H9 (cell line): ENCODE measurements around the gene WDPCP. TPM values are rescaled to one million over a fixed set of nuclear protein-coding genes. Genes with fewer than 3 reads are reported as not detected.

Experiments used
- DNase-seq: peaks from one replicate; pipeline ENCODE4 v3.0.0-alpha.2; 2017
- H2AFZ ChIP-seq: one replicate; pipeline ENCODE4 v1.6.1; 2013; ENCODE audit warnings: mild to moderate bottlenecking, low read length, control low read depth, moderate library complexity
- H2AK5ac ChIP-seq: 2 replicates; pipeline ENCODE4 v1.6.1; 2013; ENCODE audit warnings: low read length, control low read depth, mixed read lengths; ENCODE audit not compliant: insufficient read length
- H2BK120ac ChIP-seq: one replicate; pipeline ENCODE4 v1.6.1; 2013; ENCODE audit warnings: low read depth, mild to moderate bottlenecking, low read length, control low read depth, inconsistent platforms; ENCODE audit not compliant: poor library complexity, severe bottlenecking
- H2BK12ac ChIP-seq: 2 replicates; pipeline ENCODE4 v1.6.1; 2013; ENCODE audit warnings: low read length, control low read depth, mixed read lengths, low read depth; ENCODE audit not compliant: insufficient read length
- H2BK15ac ChIP-seq: 2 replicates; pipeline ENCODE4 v1.6.1; 2013; ENCODE audit warnings: low read depth, low read length, control low read depth
- H2BK20ac ChIP-seq: one replicate; pipeline ENCODE4 v1.6.1; 2013; ENCODE audit warnings: low read depth, mild to moderate bottlenecking, low read length, control low read depth, inconsistent platforms; ENCODE audit not compliant: poor library complexity, severe bottlenecking
- H2BK5ac ChIP-seq: 2 replicates; pipeline ENCODE4 v1.6.1; 2013; ENCODE audit warnings: low read length, control low read depth, mixed read lengths; ENCODE audit not compliant: insufficient read length
- H3K14ac ChIP-seq: 2 replicates; pipeline ENCODE4 v1.6.1; 2013; ENCODE audit warnings: low read length, control low read depth; ENCODE audit not compliant: insufficient read depth
- H3K18ac ChIP-seq: 2 replicates; pipeline ENCODE4 v1.6.1; 2013; ENCODE audit warnings: low read depth, mild to moderate bottlenecking, mixed read lengths, low read length, control low read depth; ENCODE audit not compliant: insufficient read length
- H3K23ac ChIP-seq: 2 replicates; pipeline ENCODE4 v1.6.1; 2013; ENCODE audit warnings: low read length, control low read depth, mixed read lengths, low read depth; ENCODE audit not compliant: insufficient read length
- H3K23me2 ChIP-seq: 2 replicates; pipeline ENCODE4 v1.6.1; 2013; ENCODE audit warnings: low read depth, mild to moderate bottlenecking, mixed read lengths, low read length, control low read depth; ENCODE audit not compliant: insufficient read length, poor library complexity, severe bottlenecking
- H3K27ac ChIP-seq: 2 replicates; pipeline ENCODE4 v1.5.1; 2013; ENCODE audit warnings: low read length, control low read depth, mixed read lengths, low read depth; ENCODE audit not compliant: insufficient read length
- H3K27me3 ChIP-seq: 2 replicates; pipeline ENCODE4 v1.6.1; 2013; ENCODE audit warnings: low read length, control low read depth, inconsistent platforms; ENCODE audit not compliant: insufficient read depth
- H3K4ac ChIP-seq: 2 replicates; pipeline ENCODE4 v1.6.1; 2013; ENCODE audit warnings: low read depth, mild to moderate bottlenecking, control low read depth, inconsistent platforms, low read length, moderate library complexity
- H3K4me1 ChIP-seq: 2 replicates; pipeline ENCODE4 v1.6.1; 2013; ENCODE audit warnings: low read length, control low read depth, inconsistent platforms; ENCODE audit not compliant: insufficient read depth
- H3K4me2 ChIP-seq: 2 replicates; pipeline ENCODE4 v1.6.1; 2013; ENCODE audit warnings: low read length, control low read depth, mixed read lengths; ENCODE audit not compliant: insufficient read length, insufficient read depth
- H3K56ac ChIP-seq: 2 replicates; pipeline ENCODE4 v1.6.1; 2013; ENCODE audit warnings: low read depth, mild to moderate bottlenecking, mixed read lengths, low read length, control low read depth; ENCODE audit not compliant: insufficient read length
- H3K79me1 ChIP-seq: 2 replicates; pipeline ENCODE4 v1.6.1; 2013; ENCODE audit warnings: low read depth, mild to moderate bottlenecking, moderate library complexity, low read length, control low read depth, inconsistent platforms; ENCODE audit not compliant: insufficient read depth, poor library complexity, severe bottlenecking
- H3K79me2 ChIP-seq: 2 replicates; pipeline ENCODE4 v1.6.1; 2013; ENCODE audit warnings: low read length, control low read depth, inconsistent platforms; ENCODE audit not compliant: insufficient read depth
- H3K9ac ChIP-seq: 2 replicates; pipeline ENCODE4 v1.6.1; 2013; ENCODE audit warnings: low read length, control low read depth, mixed read lengths; ENCODE audit not compliant: insufficient read length; ENCODE audit errors: extremely low read depth
- H3K9me3 ChIP-seq: one replicate; pipeline ENCODE4 v1.6.1; 2013; ENCODE audit warnings: low read depth, low read length, inconsistent platforms; ENCODE audit not compliant: control insufficient read depth
- H3T11ph ChIP-seq: one replicate; pipeline ENCODE4 v1.6.1; 2013; ENCODE audit warnings: mild to moderate bottlenecking, low read length, control low read depth, inconsistent platforms
- H4K20me1 ChIP-seq: one replicate; pipeline ENCODE4 v1.6.1; 2013; ENCODE audit not compliant: control insufficient read depth, insufficient read length, insufficient read depth
- H4K5ac ChIP-seq: 2 replicates; pipeline ENCODE4 v1.6.1; 2013; ENCODE audit warnings: low read depth, mild to moderate bottlenecking, mixed read lengths, low read length, control low read depth; ENCODE audit not compliant: insufficient read length
- H4K8ac ChIP-seq: replicated peaks from 2 replicates; pipeline ENCODE4 v1.6.1; 2013; ENCODE audit warnings: low read length, control low read depth, mixed read lengths, low read depth; ENCODE audit not compliant: insufficient read length
- H4K91ac ChIP-seq: 2 replicates; pipeline ENCODE4 v1.6.1; 2013; ENCODE audit warnings: low read depth, mild to moderate bottlenecking, moderate library complexity, mixed read lengths, low read length, control low read depth; ENCODE audit not compliant: insufficient read length
- H3K27ac Mint-ChIP-seq, 3 experiments: 2 replicates in 2 of 3; 3 replicates in 1 of 3; pipeline ENCODE4 v1.8.0; 2020 to 2021; ENCODE audit warnings: mixed read lengths in 3 of 3, mild to moderate bottlenecking in 1 of 3, moderate library complexity in 1 of 3
- H3K27me3 Mint-ChIP-seq: 2 replicates; pipeline ENCODE4 v1.8.0; 2021; ENCODE audit warnings: low read depth, mild to moderate bottlenecking, moderate library complexity, mixed read lengths
- H3K36me3 Mint-ChIP-seq, 3 experiments: 2 replicates in 2 of 3; 3 replicates in 1 of 3; pipeline ENCODE4 v1.8.0; 2020 to 2021; ENCODE audit warnings: low read depth in 3 of 3, mixed read lengths in 3 of 3; ENCODE audit not compliant: insufficient read depth in 1 of 3
- H3K4me1 Mint-ChIP-seq, 2 experiments: 2 replicates each; pipeline ENCODE4 v1.8.0; 2020; ENCODE audit warnings: mixed read lengths in 2 of 2
- H3K4me3 Mint-ChIP-seq, 2 experiments: 2 replicates in 1 of 2; 3 replicates in 1 of 2; pipeline ENCODE4 v1.8.0; 2020 to 2021; ENCODE audit warnings: mild to moderate bottlenecking in 2 of 2, mixed read lengths in 2 of 2, moderate library complexity in 1 of 2
- H3K9me3 Mint-ChIP-seq, 2 experiments: 2 replicates in 1 of 2; 3 replicates in 1 of 2; pipeline ENCODE4 v1.8.0; 2020; ENCODE audit warnings: mild to moderate bottlenecking in 2 of 2, mixed read lengths in 2 of 2, moderate library complexity in 1 of 2
- WGBS: extraction: QIAGEN DNeasy Blood & Tissue Kit; methylation state at CpG from one replicate; pipeline ENCODE4 v1.1.7; 2013; ENCODE audit warnings: missing lambda C conversion rate, low lambda C conversion rate, mixed read lengths; ENCODE audit not compliant: insufficient read length; ENCODE audit errors: extremely low coverage; 5-methylcytosine and 5-hydroxymethylcytosine counted together
- total RNA-seq: library from RNA; stranded (reverse); gene quantifications from 2 replicates; pipeline ENCODE4 v1.2.1, GENCODE V29; 2021
- TF ChIP-seq, protein P1 (sequence below): fragments of 200-600 bp; sonication (generic); conservative IDR thresholded peaks from 3 replicates; pipeline ENCODE4 v1.8.0; 2021; ENCODE audit warnings: antibody characterized with exemption, mild to moderate bottlenecking

Gene WDPCP
- total RNA-seq, 1 experiment from 2014 or later: 22.4 TPM

- H3K4me1 Mint-ChIP-seq: peaks cover 7 to 18% of the 10 kb centered on the region in 2 experiments
- no peak for DNase-seq
- H2BK120ac ChIP-seq: no peak overlapping the region
- H4K8ac ChIP-seq: no peak overlapping the region
- no peak overlapping the region for H2BK5ac ChIP-seq
- H4K91ac ChIP-seq: no peak overlapping the region
- H3K27me3 Mint-ChIP-seq: no peaks in the 10 kb centered on the region
- peaks cover 17 to 23% (median 22%) of the 10 kb centered on the region in 3 experiments for H3K36me3 Mint-ChIP-seq
- no peak overlapping the region for H3K9ac ChIP-seq
- H3K9me3 Mint-ChIP-seq: peaks cover 18 to 22% of the 10 kb centered on the region in 2 experiments
- H2AFZ ChIP-seq: no peak overlapping the region
- H2AK5ac ChIP-seq: no peak overlapping the region
- no peak overlapping the region for H3K27ac ChIP-seq
- H3K23me2 ChIP-seq: no peaks in the 10 kb centered on the region
- peaks cover 7% of the 10 kb centered on the region for H3K9me3 ChIP-seq
- H3K18ac ChIP-seq: no peak overlapping the region
- no CpG with 5 or more reads among the region's 2 CpGs for WGBS
- no peak overlapping the region for H3K23ac ChIP-seq
- no peaks in the 10 kb centered on the region for H3K79me1 ChIP-seq
- no peaks in the 10 kb centered on the region for H4K20me1 ChIP-seq
- H3K14ac ChIP-seq: no peak overlapping the region
- peaks cover 4% of the 10 kb centered on the region; the same call in 1 of the 2 replicates for H3K4me1 ChIP-seq
- TF ChIP-seq, protein P1, sequence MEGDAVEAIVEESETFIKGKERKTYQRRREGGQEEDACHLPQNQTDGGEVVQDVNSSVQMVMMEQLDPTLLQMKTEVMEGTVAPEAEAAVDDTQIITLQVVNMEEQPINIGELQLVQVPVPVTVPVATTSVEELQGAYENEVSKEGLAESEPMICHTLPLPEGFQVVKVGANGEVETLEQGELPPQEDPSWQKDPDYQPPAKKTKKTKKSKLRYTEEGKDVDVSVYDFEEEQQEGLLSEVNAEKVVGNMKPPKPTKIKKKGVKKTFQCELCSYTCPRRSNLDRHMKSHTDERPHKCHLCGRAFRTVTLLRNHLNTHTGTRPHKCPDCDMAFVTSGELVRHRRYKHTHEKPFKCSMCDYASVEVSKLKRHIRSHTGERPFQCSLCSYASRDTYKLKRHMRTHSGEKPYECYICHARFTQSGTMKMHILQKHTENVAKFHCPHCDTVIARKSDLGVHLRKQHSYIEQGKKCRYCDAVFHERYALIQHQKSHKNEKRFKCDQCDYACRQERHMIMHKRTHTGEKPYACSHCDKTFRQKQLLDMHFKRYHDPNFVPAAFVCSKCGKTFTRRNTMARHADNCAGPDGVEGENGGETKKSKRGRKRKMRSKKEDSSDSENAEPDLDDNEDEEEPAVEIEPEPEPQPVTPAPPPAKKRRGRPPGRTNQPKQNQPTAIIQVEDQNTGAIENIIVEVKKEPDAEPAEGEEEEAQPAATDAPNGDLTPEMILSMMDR: no peak
- no peak overlapping the region for H4K5ac ChIP-seq
- no peak overlapping the region for H3T11ph ChIP-seq
- no peak overlapping the region for H2BK15ac ChIP-seq
- no peak overlapping the region for H3K4ac ChIP-seq
- no peak overlapping the region for H2BK20ac ChIP-seq
- H3K27ac Mint-ChIP-seq: no peak overlapping the region
- H3K4me3 Mint-ChIP-seq: no peak overlapping the region
- no peak overlapping the region for H2BK12ac ChIP-seq
- H3K27me3 ChIP-seq: no peaks in the 10 kb centered on the region
- no peak overlapping the region for H3K4me2 ChIP-seq
- no peaks in the 10 kb centered on the region for H3K79me2 ChIP-seq
- H3K56ac ChIP-seq: no peak overlapping the region
Observed at GRCh38 chr2:63344575-63345284, 243.5 kb downstream of the WDPCP start.
